Natural killer cell (primary cell): ENCODE measurements around the gene GJB2. TPM values are rescaled to one million over a fixed set of nuclear protein-coding genes. Genes with fewer than 3 reads are reported as not detected.
A peak's percentile ranks its signal among the peaks of the same experiment; 100 is the strongest.

Experiments
- ATAC-seq, 3 donors: fragments of 150-1000 bp in 2 of 3; fragments of 200-7000 bp in 1 of 3; cut with Tn5 transposase; 1 replicate in 1 of 3; 2 replicates in 2 of 3; pipeline ENCODE4 v1.10.0; 2021; ENCODE audit warnings: mild to moderate bottlenecking in 2 of 3, moderate library complexity in 2 of 3
- DNase-seq, 2 donors: peaks; one replicate each; pipeline versions ENCODE4 v3.0.0 to v3.0.0-alpha.2; 2013 to 2021; ENCODE audit warnings: mixed read lengths in 1 of 2
- H3K27ac ChIP-seq: one replicate; pipeline ENCODE4 v1.5.1; 2013; ENCODE audit warnings: mild to moderate bottlenecking, low read length
- H3K27me3 ChIP-seq: one replicate; pipeline ENCODE4 v1.6.1; 2013; ENCODE audit warnings: low read length; ENCODE audit not compliant: control insufficient read depth, insufficient read depth
- H3K36me3 ChIP-seq: one replicate; pipeline ENCODE4 v1.6.1; 2013; ENCODE audit warnings: low read length; ENCODE audit not compliant: control insufficient read depth, insufficient read depth
- H3K4me1 ChIP-seq: one replicate; pipeline ENCODE4 v1.6.1; 2013; ENCODE audit warnings: low read length; ENCODE audit not compliant: control insufficient read depth, insufficient read depth
- H3K4me3 ChIP-seq: one replicate; pipeline ENCODE4 v1.5.1; 2013; ENCODE audit warnings: low read length
- H3K9me3 ChIP-seq: one replicate; pipeline ENCODE4 v1.6.1; 2013; ENCODE audit warnings: low read length; ENCODE audit not compliant: control insufficient read depth, insufficient read depth
- H3K27ac Mint-ChIP-seq, 2 donors: one replicate each; pipeline ENCODE4 v1.8.0; 2022; ENCODE audit warnings: mild to moderate bottlenecking in 2 of 2, mixed read lengths in 2 of 2, moderate library complexity in 1 of 2
- H3K27me3 Mint-ChIP-seq, 2 donors: one replicate each; pipeline ENCODE4 v1.8.0; 2022; ENCODE audit warnings: low read depth in 2 of 2, mixed read lengths in 2 of 2
- H3K36me3 Mint-ChIP-seq: one replicate; pipeline ENCODE4 v1.8.0; 2022; ENCODE audit warnings: mixed read lengths
- H3K4me1 Mint-ChIP-seq, 2 donors: one replicate each; pipeline ENCODE4 v1.8.0; 2022; ENCODE audit warnings: mixed read lengths in 2 of 2
- H3K4me3 Mint-ChIP-seq: one replicate; pipeline ENCODE4 v1.8.0; 2022; ENCODE audit warnings: mild to moderate bottlenecking, moderate library complexity, mixed read lengths
- H3K9me3 Mint-ChIP-seq, 2 donors: one replicate each; pipeline ENCODE4 v1.8.0; 2022; ENCODE audit warnings: mixed read lengths in 2 of 2
- WGBS: methylation state at CpG from one replicate; pipeline ENCODE4 v1.1.7; 2013; ENCODE audit warnings: missing lambda C conversion rate; ENCODE audit not compliant: insufficient coverage; 5-methylcytosine and 5-hydroxymethylcytosine counted together
- intact Hi-C: fragments of 100-400 bp; cut with micrococcal nuclease; formaldehyde crosslinking; loops from one replicate; pipeline ENCODE4 v1.14.2; 2022
- total RNA-seq, 4 donors: library from RNA; stranded (reverse); fragments of 120-200 nt in 1 of 4; gene quantifications; one replicate each; pipeline versions ENCODE4 v1.2.3 to v1.2.4, GENCODE V29; 2013 to 2022
- TF ChIP-seq, protein P1 (sequence below): fragments of 200-600 bp; IDR thresholded peaks from one replicate; pipeline ENCODE4 v1.8.0; 2022; ENCODE audit warnings: antibody characterized with exemption

GJB2 gene
- total RNA-seq, 3 donors from 2014 or later (not counting 1 experiment from before 2014, with no cell fraction given), result 0.40 TPM; not detected in 2

DNA sequence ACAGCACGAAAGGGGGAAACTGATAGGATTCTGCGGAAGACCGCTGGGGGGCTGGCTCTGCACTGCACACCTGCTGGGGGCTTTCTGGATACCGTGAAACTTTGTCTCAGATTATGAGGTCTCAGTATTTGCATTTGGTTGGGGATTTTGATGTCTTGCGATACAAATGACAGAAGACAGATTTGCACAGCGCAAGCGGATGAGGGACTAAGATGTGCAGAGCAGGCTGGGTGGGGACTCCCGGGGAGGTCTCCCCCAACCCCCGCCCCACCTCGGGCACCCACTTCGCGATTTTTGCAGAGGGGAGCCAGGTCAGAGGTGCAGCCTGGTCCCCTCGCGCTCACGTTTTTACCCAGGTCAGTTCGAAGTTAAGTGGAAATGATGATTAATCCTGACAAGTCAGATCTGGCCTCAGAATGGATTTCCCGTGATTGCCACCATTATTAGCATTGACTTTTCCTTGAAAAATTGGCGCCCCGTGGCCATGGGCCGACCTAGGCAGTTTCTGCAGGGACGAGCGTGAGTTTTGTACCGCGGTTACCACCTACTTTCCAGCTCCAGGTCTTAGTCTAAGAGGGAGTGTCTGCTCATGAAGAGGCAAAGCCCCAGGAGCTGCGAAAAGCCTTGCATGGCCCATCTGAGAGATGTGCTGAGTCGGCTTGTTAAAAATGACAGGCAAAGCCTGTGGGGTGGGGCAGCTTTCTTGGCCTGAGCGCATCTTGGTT lies 1.3 kb upstream of the GJB2 start:
- WGBS, result 5% methylated on average over 23 of the region's 27 CpGs
- Histone ChIP-seq H3K36me3 (no peaks in the 10 kb centered on the region), H3K4me3 (no peak overlapping the region), H3K4me1 (peaks cover 24% of the 10 kb centered on the region), H3K27me3 (peaks cover 48% of the 10 kb centered on the region), H3K9me3 (no peaks in the 10 kb centered on the region), H3K27ac (no peak overlapping the region)
- peak in 1 of 2 donors; percentile 56 for DNase-seq
- H3K4me3 Mint-ChIP-seq, result peak overlapping the region; percentile 55
- no peaks in the 10 kb centered on the region for H3K36me3 Mint-ChIP-seq
- TF ChIP-seq, protein P1, sequence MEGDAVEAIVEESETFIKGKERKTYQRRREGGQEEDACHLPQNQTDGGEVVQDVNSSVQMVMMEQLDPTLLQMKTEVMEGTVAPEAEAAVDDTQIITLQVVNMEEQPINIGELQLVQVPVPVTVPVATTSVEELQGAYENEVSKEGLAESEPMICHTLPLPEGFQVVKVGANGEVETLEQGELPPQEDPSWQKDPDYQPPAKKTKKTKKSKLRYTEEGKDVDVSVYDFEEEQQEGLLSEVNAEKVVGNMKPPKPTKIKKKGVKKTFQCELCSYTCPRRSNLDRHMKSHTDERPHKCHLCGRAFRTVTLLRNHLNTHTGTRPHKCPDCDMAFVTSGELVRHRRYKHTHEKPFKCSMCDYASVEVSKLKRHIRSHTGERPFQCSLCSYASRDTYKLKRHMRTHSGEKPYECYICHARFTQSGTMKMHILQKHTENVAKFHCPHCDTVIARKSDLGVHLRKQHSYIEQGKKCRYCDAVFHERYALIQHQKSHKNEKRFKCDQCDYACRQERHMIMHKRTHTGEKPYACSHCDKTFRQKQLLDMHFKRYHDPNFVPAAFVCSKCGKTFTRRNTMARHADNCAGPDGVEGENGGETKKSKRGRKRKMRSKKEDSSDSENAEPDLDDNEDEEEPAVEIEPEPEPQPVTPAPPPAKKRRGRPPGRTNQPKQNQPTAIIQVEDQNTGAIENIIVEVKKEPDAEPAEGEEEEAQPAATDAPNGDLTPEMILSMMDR, result no peak
- H3K4me1 Mint-ChIP-seq, result peaks cover 14 to 18% of the 10 kb centered on the region in 2 donors
- intact Hi-C loops, result no loop called here
- no peak for ATAC-seq
- H3K27ac Mint-ChIP-seq, result no peak overlapping the region
- H3K27me3 Mint-ChIP-seq, result peaks cover 61 to 68% of the 10 kb centered on the region in 2 donors
- H3K9me3 Mint-ChIP-seq, result no peaks in the 10 kb centered on the region

DNA sequence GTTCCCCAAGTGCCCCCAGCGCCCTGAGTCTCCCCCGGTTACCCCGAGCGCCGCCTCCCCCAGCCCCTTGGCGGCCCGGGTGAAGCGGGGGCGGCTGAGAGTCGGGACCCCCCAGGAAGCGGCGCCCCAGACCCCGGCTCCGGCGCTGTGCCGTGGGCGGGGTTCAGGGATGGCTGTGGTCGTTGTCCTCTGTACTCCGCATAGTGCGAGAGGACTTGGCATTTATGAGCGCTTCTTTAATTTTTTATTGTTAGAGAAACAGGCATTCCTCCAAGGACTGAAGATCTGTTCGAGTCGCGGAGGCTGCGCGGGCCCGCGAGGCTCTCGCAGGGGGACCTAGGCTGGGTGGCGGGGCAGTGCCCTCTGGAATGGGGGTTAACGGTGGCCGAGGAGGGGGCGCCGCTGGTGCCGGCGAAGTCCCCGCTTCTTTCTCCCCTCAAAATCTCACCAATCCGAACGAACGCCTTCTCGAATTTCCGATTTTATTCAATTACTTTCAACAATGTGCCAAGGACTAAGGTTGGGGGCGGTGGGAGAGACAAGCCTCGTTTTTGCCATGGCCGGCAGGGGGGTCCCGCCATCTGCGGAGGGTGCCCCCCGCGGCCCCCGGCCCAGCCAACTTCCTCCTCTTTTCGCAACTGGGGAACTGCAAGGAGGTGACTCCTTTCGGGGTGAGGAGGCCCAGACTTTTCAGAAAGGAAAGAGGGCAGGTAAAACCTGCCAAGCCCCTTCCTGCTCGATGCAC lies 596 bp upstream of the GJB2 start:
- no peak overlapping the region for H3K4me3 ChIP-seq
- H3K4me1 ChIP-seq, result peaks cover 24% of the 10 kb centered on the region
- H3K36me3 Mint-ChIP-seq, result no peaks in the 10 kb centered on the region
- H3K4me1 Mint-ChIP-seq, result peaks cover 14 to 18% of the 10 kb centered on the region in 2 donors
- no peak overlapping the region for H3K27ac ChIP-seq
- TF ChIP-seq, protein P1, result no peak
- WGBS, result under 1% methylated on average over 47 of the region's 53 CpGs
- H3K4me3 Mint-ChIP-seq, result peak overlapping the region; percentile 55
- peak in 1 of 2 donors; percentile 27 for DNase-seq
- H3K27ac Mint-ChIP-seq, result no peak overlapping the region
- peaks cover 48% of the 10 kb centered on the region for H3K27me3 ChIP-seq
- H3K36me3 ChIP-seq, result no peaks in the 10 kb centered on the region
- no peaks in the 10 kb centered on the region for H3K9me3 ChIP-seq
- ATAC-seq, result no peak
- peaks cover 61 to 69% of the 10 kb centered on the region in 2 donors for H3K27me3 Mint-ChIP-seq
- no peaks in the 10 kb centered on the region for H3K9me3 Mint-ChIP-seq
- intact Hi-C loops, result no loop called here

DNA sequence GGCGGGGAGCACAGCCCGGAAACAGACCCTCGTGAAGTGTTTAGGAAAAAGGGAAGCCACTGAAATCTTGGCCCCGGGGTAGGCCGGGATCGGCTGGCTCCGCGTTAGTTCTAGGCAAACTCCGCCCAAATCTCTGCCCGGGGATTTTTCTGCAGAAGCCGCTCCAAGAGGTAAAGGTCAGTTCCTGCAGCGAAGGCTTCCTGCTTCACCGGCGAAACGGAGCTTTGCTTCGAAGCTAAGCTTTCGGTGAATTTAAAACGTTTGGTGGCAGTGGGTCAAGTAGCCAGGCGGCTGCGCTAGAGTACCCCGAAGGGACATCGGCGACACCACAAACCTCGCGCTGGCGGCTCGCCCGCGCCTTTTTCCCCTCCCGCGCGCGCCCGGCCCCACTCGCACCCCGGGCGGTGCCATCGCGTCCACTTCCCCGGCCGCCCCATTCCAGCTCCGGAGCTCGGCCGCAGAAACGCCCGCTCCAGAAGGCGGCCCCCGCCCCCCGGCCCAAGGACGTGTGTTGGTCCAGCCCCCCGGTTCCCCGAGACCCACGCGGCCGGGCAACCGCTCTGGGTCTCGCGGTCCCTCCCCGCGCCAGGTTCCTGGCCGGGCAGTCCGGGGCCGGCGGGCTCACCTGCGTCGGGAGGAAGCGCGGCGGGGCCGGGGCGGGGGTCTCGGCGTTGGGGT lies 441 bp downstream of the GJB2 start:
- peak in 2 of 3 donors; percentile 26 to 36 for ATAC-seq
- WGBS, result under 1% methylated on average over 73 of the region's 73 CpGs
- H3K27ac ChIP-seq, result no peak overlapping the region

More for the DNA sequence above, 441 bp downstream of the GJB2 start:
- no peak overlapping the region for H3K4me3 Mint-ChIP-seq
- intact Hi-C loops, result no loop called here
- H3K27me3 ChIP-seq, result peaks cover 48% of the 10 kb centered on the region
- no peaks in the 10 kb centered on the region for H3K9me3 Mint-ChIP-seq
- no peak overlapping the region for H3K27ac Mint-ChIP-seq
- DNase-seq, result peak in 1 of 2 donors; percentile 37
- no peaks in the 10 kb centered on the region for H3K36me3 Mint-ChIP-seq
- no peaks in the 10 kb centered on the region for H3K9me3 ChIP-seq
- H3K36me3 ChIP-seq, result no peaks in the 10 kb centered on the region
- H3K4me3 ChIP-seq, result no peak overlapping the region
- H3K27me3 Mint-ChIP-seq, result peaks cover 57 to 69% of the 10 kb centered on the region in 2 donors
- H3K4me1 ChIP-seq, result peaks cover 24% of the 10 kb centered on the region
- TF ChIP-seq, protein P1, result no peak
- peaks cover 14 to 18% of the 10 kb centered on the region in 2 donors for H3K4me1 Mint-ChIP-seq
